GM12878 (cell line): ENCODE results near the gene RGMB. TPM values are rescaled to one million over a fixed set of nuclear protein-coding genes. Genes with fewer than 3 reads are reported as not detected.

Source experiments
- ATAC-seq: fragments of 200-7000 bp; cut with Tn5 transposase; 3 replicates; pipeline ENCODE4 v1.9.1; 2020; ENCODE audit warnings: mild to moderate bottlenecking, moderate library complexity
- BruUV-seq: library from RNA; stranded (reverse); fragments of 400-500 nt; replicated peaks from 2 replicates; lab custom pipeline; 2021; lab: Mats Ljungman, UMichigan
- CTCF ChIA-PET: fragments of 300-600 bp; sonication (Branson Sonifier 250); formaldehyde crosslinking; extraction: SDS; loops from one replicate; lab custom pipeline; 2021; ENCODE audit warnings: inconsistent platforms; lab: Yijun Ruan, JAX
- POLR2A ChIA-PET: fragments of 350-600 bp; formaldehyde crosslinking; extraction: SDS; loops from one replicate; lab custom pipeline; 2021; ENCODE audit warnings: inconsistent platforms; lab: Charles Lee
- RAD21 ChIA-PET: fragments of 300-600 bp; sonication (Branson Sonifier 250); formaldehyde crosslinking; loops from one replicate; lab custom pipeline; 2023; ENCODE audit warnings: antibody characterized with exemption; ENCODE audit not compliant: unreplicated experiment; lab: Charles Lee
- SMC1A ChIA-PET: fragments of 300-600 bp; sonication (Branson Sonifier 250); formaldehyde crosslinking; loops from one replicate; lab custom pipeline; 2023; ENCODE audit not compliant: unreplicated experiment, uncharacterized antibody; lab: Charles Lee
- DNase-seq: peaks from one replicate; pipeline ENCODE4 v3.0.0-alpha.2; 2011; ENCODE audit warnings: low read depth, low spot score
- FAIRE-seq: peaks from 3 replicates; lab custom pipeline; 2011; peaks lifted over from hg19 to GRCh38; lab: Jason Lieb, UNC
- H2AFZ ChIP-seq: 2 replicates; pipeline ENCODE4 v1.6.0; 2011; ENCODE audit warnings: low read depth, low read length, control low read depth; ENCODE audit not compliant: control insufficient read depth
- H3K27ac ChIP-seq: 2 replicates; pipeline ENCODE4 v1.5.1; 2011; ENCODE audit warnings: control low read depth; ENCODE audit not compliant: control insufficient read depth, insufficient read depth
- H3K27me3 ChIP-seq, 2 experiments: replicated peaks in 1 of 2; 2 replicates each; pipeline versions ENCODE4 v1.6.0 to v1.6.1; 2011; ENCODE audit warnings: low read length in 1 of 2; ENCODE audit not compliant: control insufficient read depth in 2 of 2, insufficient read depth in 2 of 2
- H3K36me3 ChIP-seq, 2 experiments: 2 replicates each; pipeline ENCODE4 v1.5.1; 2011; ENCODE audit warnings: low read length in 1 of 2; ENCODE audit not compliant: control insufficient read depth in 2 of 2, insufficient read depth in 2 of 2
- H3K4me1 ChIP-seq: 2 replicates; pipeline ENCODE4 v1.6.1; 2011; ENCODE audit warnings: mild to moderate bottlenecking, low read length, moderate library complexity, mixed read lengths; ENCODE audit not compliant: control insufficient read depth, insufficient read depth
- H3K4me2 ChIP-seq: 2 replicates; pipeline ENCODE4 v1.6.0; 2011; ENCODE audit warnings: control low read depth; ENCODE audit not compliant: control insufficient read depth, insufficient read depth
- H3K4me3 ChIP-seq: fragments of 200-600 bp; sonication (generic); 2 replicates; pipeline ENCODE4 v1.5.1; 2016
- H3K79me2 ChIP-seq: 2 replicates; pipeline ENCODE4 v1.6.0; 2011; ENCODE audit warnings: low read length; ENCODE audit not compliant: control insufficient read depth, insufficient read depth
- H3K9ac ChIP-seq: 2 replicates; pipeline ENCODE4 v1.8.0; 2011; ENCODE audit warnings: low read length, control low read depth, mixed read lengths; ENCODE audit not compliant: control insufficient read depth, insufficient read depth
- H3K9me3 ChIP-seq: replicated peaks from 3 replicates; pipeline ENCODE4 v1.5.1; 2011; ENCODE audit warnings: mild to moderate bottlenecking, low read length; ENCODE audit not compliant: control insufficient read depth, insufficient read depth
- H4K20me1 ChIP-seq: 2 replicates; pipeline ENCODE4 v1.6.0; 2011; ENCODE audit not compliant: control insufficient read depth, insufficient read depth
- BCL11A ChIP-seq: IDR thresholded peaks from 2 replicates; pipeline ENCODE4 v1.6.1; 2011; ENCODE audit warnings: low read depth, low read length
- CREM ChIP-seq: IDR thresholded peaks from 2 replicates; pipeline ENCODE4 v1.6.1; 2014; ENCODE audit warnings: antibody characterized with exemption, low read depth
- HDGF ChIP-seq: fragments of 450-650 bp; IDR thresholded peaks from 2 replicates; pipeline ENCODE4 v1.6.1; 2016; ENCODE audit warnings: antibody characterized with exemption
- IKZF1 ChIP-seq: fragments of 450-650 bp; conservative IDR thresholded peaks from 2 replicates; pipeline ENCODE4 v1.6.1; 2017; ENCODE audit warnings: antibody characterized with exemption, mild to moderate bottlenecking
- MYC ChIP-seq: IDR thresholded peaks from 2 replicates; pipeline ENCODE4 v1.6.1; 2011; ENCODE audit warnings: mild to moderate bottlenecking, low read length, moderate library complexity, inconsistent platforms; ENCODE audit not compliant: insufficient read depth, insufficient replicate concordance, insufficient read length, severe bottlenecking
- NBN ChIP-seq: fragments of 450-650 bp; IDR thresholded peaks from 2 replicates; pipeline ENCODE4 v1.6.1; 2016
- NFXL1 ChIP-seq: fragments of 450-650 bp; IDR thresholded peaks from 2 replicates; pipeline ENCODE4 v1.6.1; 2017; ENCODE audit warnings: antibody characterized with exemption, mild to moderate bottlenecking, borderline replicate concordance
- NR2F1 ChIP-seq: fragments of 450-650 bp; conservative IDR thresholded peaks from 2 replicates; pipeline ENCODE4 v1.6.1; 2017; ENCODE audit warnings: mild to moderate bottlenecking
- POLR2AphosphoS2 ChIP-seq: IDR thresholded peaks from 2 replicates; pipeline ENCODE4 v1.6.1; 2011; ENCODE audit warnings: low read depth, mild to moderate bottlenecking, low read length, improper control_type of control experiment, moderate library complexity
- RB1 ChIP-seq: fragments of 450-650 bp; formaldehyde crosslinking; IDR thresholded peaks from 2 replicates; pipeline ENCODE4 v1.6.1; 2017; ENCODE audit warnings: mild to moderate bottlenecking, borderline replicate concordance
- SPI1 ChIP-seq: IDR thresholded peaks from 2 replicates; pipeline ENCODE4 v1.6.1; 2011; ENCODE audit warnings: low read depth, mild to moderate bottlenecking, low read length, moderate library complexity, borderline replicate concordance; ENCODE audit not compliant: insufficient read depth
- SUZ12 ChIP-seq: fragments of 200-600 bp; sonication (generic); IDR thresholded peaks from one replicate; pipeline ENCODE4 v1.6.1; 2018; ENCODE audit warnings: antibody characterized with exemption, mild to moderate bottlenecking; ENCODE audit not compliant: unreplicated experiment
- WRNIP1 ChIP-seq: IDR thresholded peaks from 2 replicates; pipeline ENCODE4 v1.6.1; 2011; ENCODE audit warnings: low read depth, low read length, improper control_type of control experiment, borderline replicate concordance
- WGBS: methylation state at CpG from one replicate; pipeline ENCODE4 v1.1.6; 2016; ENCODE audit warnings: low lambda C conversion rate; ENCODE audit not compliant: insufficient replicate concordance, insufficient coverage; ENCODE audit errors: missing lambda C conversion rate; 5-methylcytosine and 5-hydroxymethylcytosine counted together
- in situ Hi-C: fragments of 300-500 bp; cut with MboI; formaldehyde crosslinking; loops from 9 replicates; pipeline ENCODE4 v1.14.3; 2018; ENCODE audit warnings: mixed read lengths
- intact Hi-C: fragments of 100-400 bp; cut with micrococcal nuclease; formaldehyde crosslinking; loops from one replicate; pipeline ENCODE4 v1.14.2; 2022; ENCODE audit not compliant: unreplicated experiment
- polyA plus RNA-seq, 11 experiments: library from polyadenylated mRNA; depleted of rRNA in 4 of 11; unstranded in 6 of 11; stranded (reverse) in 5 of 11; fragments of >200 nt; fragmentation: Nextera tagmentation in 4 of 11; fragmentation: Illumina TruSeq in 1 of 11; extraction: Ambion mirVana in 4 of 11; extraction: Trizol in 1 of 11; gene quantifications; 1 replicate in 1 of 11; 2 replicates in 10 of 11; pipeline versions ENCODE4 v1.2.1 to v1.2.3, GENCODE V29; 2011 to 2016; ENCODE audit warnings: inconsistent platforms in 2 of 11, missing spikeins in 2 of 11, low read depth in 1 of 11
- total RNA-seq, 4 experiments: library from RNA; depleted of rRNA in 3 of 4; stranded (reverse); fragments of >200 nt in 3 of 4; fragmentation: Illumina TruSeq in 1 of 4; extraction: Trizol in 1 of 4; gene quantifications; 2 replicates each; pipeline versions ENCODE4 v1.2.1 to v1.2.3, GENCODE V29; 2013 to 2021
- TF ChIP-seq, protein P1 (sequence below): fragments of 450-650 bp; formaldehyde crosslinking; IDR thresholded peaks from 2 replicates; pipeline ENCODE4 v1.4.0; 2020; ENCODE audit warnings: mild to moderate bottlenecking, moderate library complexity

RGMB gene
- total and polyA plus RNA-seq, 10 of the 15 experiments (the other 5 are each of a cell fraction or from before 2014, with no cell fraction given), result 1.3 to 15.3 (median 7.4) TPM

DNA sequence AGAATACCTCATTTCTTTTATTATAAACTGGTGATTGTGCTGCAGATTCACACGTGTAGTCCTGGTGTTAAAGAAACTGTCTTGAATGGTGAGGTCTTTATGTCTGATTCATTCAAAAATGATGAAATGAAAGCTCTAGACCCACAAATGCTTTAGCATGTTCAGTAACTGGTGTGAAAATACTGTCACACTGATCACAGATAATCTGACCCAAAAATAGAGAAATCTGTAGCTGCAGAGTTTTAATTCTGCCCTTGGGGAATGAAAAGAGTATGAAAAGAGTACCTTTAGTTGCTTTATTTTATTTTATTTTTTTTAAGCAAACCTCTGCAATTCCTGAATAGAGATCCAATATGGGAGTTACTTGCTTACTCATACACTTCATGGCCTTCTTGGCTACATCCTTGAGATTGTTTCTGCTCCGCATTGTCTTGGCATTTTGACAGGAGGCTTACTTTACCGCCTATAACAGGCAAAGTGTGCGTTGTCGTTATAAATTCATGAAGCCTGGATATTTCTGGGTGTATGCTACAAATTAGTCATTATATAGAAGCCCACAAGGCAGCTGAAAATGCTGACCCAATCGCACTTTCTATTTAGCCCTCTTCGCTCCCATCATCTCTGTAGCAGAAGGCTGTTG, 2.7 kb downstream of the RGMB start:
- H3K27me3 ChIP-seq, result no peaks in the 10 kb centered on the region
- WGBS, result 97% methylated on average over 7 of the region's 7 CpGs
- ATAC-seq, result no peak
- H3K9ac ChIP-seq, result no peak overlapping the region
- DNase-seq, result no peak
- H2AFZ ChIP-seq, result no peak overlapping the region
- no peak for TF ChIP-seq HDGF
- no peak for TF ChIP-seq POLR2AphosphoS2
- TF ChIP-seq NR2F1, result no peak
- TF ChIP-seq IKZF1, result no peak
- TF ChIP-seq, protein P1, sequence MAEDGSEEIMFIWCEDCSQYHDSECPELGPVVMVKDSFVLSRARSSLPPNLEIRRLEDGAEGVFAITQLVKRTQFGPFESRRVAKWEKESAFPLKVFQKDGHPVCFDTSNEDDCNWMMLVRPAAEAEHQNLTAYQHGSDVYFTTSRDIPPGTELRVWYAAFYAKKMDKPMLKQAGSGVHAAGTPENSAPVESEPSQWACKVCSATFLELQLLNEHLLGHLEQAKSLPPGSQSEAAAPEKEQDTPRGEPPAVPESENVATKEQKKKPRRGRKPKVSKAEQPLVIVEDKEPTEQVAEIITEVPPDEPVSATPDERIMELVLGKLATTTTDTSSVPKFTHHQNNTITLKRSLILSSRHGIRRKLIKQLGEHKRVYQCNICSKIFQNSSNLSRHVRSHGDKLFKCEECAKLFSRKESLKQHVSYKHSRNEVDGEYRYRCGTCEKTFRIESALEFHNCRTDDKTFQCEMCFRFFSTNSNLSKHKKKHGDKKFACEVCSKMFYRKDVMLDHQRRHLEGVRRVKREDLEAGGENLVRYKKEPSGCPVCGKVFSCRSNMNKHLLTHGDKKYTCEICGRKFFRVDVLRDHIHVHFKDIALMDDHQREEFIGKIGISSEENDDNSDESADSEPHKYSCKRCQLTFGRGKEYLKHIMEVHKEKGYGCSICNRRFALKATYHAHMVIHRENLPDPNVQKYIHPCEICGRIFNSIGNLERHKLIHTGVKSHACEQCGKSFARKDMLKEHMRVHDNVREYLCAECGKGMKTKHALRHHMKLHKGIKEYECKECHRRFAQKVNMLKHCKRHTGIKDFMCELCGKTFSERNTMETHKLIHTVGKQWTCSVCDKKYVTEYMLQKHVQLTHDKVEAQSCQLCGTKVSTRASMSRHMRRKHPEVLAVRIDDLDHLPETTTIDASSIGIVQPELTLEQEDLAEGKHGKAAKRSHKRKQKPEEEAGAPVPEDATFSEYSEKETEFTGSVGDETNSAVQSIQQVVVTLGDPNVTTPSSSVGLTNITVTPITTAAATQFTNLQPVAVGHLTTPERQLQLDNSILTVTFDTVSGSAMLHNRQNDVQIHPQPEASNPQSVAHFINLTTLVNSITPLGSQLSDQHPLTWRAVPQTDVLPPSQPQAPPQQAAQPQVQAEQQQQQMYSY (CRISPR knock-in tag), result no peak
- no peak for TF ChIP-seq NBN
- TF ChIP-seq BCL11A, result no peak
- no peak for TF ChIP-seq SPI1
- no peak for TF ChIP-seq MYC
- TF ChIP-seq RB1, result no peak
- no peak for TF ChIP-seq SUZ12
- TF ChIP-seq WRNIP1, result no peak
- no peak for TF ChIP-seq NFXL1
- TF ChIP-seq CREM, result no peak
- CTCF ChIA-PET, result interaction anchor here (1.8 to 2.8 kb wide), 3 partner anchors 7 to 12 kb away, joined by 5 to 27 read pairs (median 6); no protein-coding TSS in a partner anchor
- H4K20me1 ChIP-seq, result no peaks in the 10 kb centered on the region; the same call in 1 of the 2 replicates
- H3K4me1 ChIP-seq, result peaks cover 20% of the 10 kb centered on the region
- RAD21 ChIA-PET, result no interaction called here
- POLR2A ChIA-PET, result interaction anchor here (0.6 kb wide), 1 partner anchor 143 kb away, joined by 3 read pairs; no protein-coding TSS in a partner anchor
- peak overlapping the region; percentile 93 for H3K4me3 ChIP-seq
- peak overlapping the region; percentile 83 for H3K4me2 ChIP-seq
- in situ Hi-C loops, result loop anchor here (10.0 kb wide), 1 partner anchor 259 kb away; no protein-coding TSS in a partner anchor
- FAIRE-seq, result no peak
- BruUV-seq, result no TSS peak
- peaks cover 0 to 2% of the 10 kb centered on the region in 2 experiments; a peak in 2 of 4 replicates for H3K36me3 ChIP-seq
- SMC1A ChIA-PET, result interaction anchor here (0.6 to 1.5 kb wide), 2 partner anchors 8 to 104 kb away, joined by 3 read pairs; no protein-coding TSS in a partner anchor
- H3K79me2 ChIP-seq, result peaks cover 56% of the 10 kb centered on the region
- intact Hi-C loops, result no loop called here
- no peak overlapping the region for H3K27ac ChIP-seq
- no peaks in the 10 kb centered on the region for H3K9me3 ChIP-seq
